Measurements from ENCODE around the gene CCDC78.

CCDC78 gene

DNA sequence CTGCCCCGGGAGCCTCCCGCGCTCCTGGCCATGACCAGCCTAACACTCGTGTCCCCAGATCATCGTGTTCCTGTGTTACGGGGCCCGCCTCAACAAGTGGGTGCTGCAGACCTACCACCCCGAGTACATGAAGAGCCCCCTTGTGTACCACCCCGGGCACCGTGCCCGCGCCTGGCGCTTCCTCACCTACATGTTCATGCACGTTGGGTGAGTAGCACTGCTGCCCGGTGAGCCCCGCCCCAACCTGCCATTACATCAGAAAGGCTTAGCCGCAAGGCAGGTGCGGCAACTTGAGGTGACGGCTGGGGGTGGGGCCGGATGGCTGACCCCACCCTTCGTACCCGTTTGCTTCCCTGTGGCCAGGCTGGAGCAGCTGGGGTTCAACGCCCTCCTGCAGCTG lies 49.3 kb downstream of the CCDC78 start:
- no peak for DNase-seq

DNA sequence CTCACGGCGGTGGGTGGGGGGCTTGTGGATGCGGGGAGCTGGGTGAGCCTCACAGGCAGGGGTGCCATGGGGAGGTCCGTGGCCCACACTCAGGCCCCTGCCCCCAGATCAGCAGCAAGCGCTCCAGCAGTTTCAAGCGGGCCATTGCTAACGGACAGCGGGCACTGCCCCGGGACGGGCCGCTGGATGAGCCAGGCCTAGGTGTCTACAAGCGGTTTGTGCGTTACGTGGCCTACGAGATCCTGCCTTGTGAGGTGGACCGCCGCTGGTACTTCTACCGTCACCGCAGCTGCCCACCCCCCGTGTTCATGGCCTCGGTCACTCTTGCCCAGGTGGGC lies 49.7 kb downstream of the CCDC78 start:
- no peak for DNase-seq

GRCh38 chr16:675884-676564 lies 50.2 kb downstream of the CCDC78 start:
- DNase-seq: no peak

DNA sequence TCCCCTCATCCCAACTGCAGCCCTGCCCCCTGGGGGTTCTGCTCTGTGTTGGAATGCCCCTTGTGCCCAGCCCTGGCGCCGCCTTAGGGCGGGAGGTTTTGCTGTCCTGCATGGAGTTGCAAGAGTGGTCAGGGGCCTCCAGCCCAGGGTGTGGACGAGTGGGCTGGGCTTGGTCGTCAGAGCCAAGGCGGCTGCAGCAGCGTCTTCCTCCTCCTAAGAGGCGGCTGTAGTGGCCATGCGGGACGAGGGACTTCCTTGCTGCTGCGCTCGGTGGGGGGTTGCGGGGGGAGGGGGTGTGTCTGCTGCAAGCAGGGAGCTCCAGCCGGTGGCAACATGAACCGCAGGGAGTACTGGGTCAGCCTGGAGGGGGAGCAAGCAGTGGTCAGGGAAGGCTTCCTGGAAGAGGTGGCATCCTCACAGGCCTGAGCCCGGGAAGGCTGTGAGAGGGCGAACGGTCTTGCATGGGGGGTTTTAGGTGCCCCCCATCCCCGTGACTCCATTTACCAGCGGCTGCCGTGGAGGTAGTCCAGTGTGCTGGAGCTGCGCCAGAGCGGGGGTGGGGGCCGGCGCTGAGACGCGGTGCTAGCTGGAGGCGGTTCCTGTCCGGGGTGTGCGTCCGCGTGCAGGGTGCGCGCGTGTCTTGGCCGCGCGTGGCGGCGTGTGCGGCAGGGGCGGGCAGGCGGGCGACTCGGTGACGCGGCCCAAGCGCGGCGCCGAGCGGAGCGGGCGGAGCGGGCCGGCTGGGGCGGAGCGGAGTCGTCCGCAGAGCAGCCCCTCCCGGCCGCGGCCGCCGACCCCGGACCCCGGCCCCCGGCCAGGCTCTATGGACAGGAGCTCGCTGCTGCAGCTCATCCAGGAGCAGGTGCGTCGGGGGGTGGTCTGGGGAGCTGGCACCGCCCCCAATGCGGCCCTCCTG lies 51.0 kb downstream of the CCDC78 start, which contains the start of gene RHBDL1:
RHBDL1 (plus strand) TSS at position 704 of the 916 bp plus-strand sequence; CDS start at position 824, 120 bp downstream.
- no peak for DNase-seq

GRCh38 chr16:674214-674881 lies 51.9 kb downstream of the CCDC78 start:
- DNase-seq: no peak

- no peak for DNase-seq
Observed at GRCh38 chr16:673399-673991, 52.7 kb downstream of the CCDC78 start.

- no peak for DNase-seq
Observed at GRCh38 chr16:672851-673250, 53.4 kb downstream of the CCDC78 start.

Measured in activated T-cell treated with anti-CD3 and anti-CD28 coated beads for 4 hours (primary cell).